ENCODE data around the gene FYB2.

Gene FYB2

GRCh38 chr1:56707379-56707778 lies 111.8 kb downstream of the FYB2 start:
- no peak for DNase-seq

DNA sequence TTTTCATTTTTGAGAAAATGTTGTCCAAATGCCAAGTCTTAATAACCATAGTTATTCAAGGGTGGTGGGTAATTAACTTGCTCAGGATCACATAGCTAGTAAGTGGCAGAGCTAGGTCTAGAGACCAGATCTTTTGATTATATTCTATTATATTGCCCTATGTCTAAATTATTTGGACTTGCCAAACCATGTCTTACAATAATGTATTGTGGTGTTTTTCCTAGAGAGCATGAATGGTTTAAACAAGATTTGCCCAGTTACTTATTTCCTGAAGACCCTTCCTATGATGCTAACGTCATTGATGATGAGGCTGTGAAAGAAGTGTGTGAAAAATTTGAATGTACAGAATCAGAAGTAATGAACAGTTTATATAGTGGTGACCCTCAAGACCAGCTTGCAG lies 115.5 kb downstream of the FYB2 start:
- no peak for DNase-seq

DNA sequence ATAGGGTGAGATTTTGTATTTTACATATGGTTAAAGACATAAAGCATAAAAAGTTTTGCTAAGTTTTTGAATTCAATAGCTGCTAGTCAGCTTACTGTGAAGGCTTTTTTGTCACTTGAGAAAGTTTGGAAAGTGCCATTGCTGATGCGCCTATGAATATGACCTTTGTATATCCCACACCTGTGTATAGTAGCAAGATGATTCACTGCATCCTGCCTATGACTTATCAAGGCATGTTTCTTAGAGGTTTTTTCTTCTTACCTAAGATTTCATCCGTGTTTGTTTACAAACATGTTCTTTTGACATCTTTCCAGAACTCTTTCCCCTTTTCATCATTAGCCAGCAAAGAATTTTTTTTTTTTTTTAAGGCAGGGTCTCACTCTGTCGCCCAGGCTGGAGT lies 122.5 kb downstream of the FYB2 start:
- DNase-seq, result no peak

- no peak for DNase-seq
Measured at GRCh38 chr1:56688522-56689026, 130.6 kb downstream of the FYB2 start.

DNA sequence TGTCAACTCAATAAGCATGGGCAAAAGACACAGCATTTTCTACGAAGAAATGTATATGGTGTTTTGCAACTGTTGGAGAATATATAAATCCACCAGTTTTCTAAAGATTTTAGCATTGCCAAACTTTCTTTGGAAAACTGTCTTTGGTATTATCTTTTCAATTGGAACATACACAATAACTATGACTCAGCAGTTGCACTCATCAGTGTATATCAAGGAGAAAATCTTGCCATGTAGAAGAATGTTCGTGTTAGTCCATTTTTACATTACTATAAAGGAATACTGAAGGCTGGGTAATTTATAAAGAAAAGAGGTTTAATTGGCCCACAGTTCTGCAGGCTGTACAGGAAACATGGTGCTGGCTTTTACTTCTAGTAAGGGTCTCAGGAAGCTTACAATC lies 133.0 kb downstream of the FYB2 start:
- no peak for DNase-seq

DNA sequence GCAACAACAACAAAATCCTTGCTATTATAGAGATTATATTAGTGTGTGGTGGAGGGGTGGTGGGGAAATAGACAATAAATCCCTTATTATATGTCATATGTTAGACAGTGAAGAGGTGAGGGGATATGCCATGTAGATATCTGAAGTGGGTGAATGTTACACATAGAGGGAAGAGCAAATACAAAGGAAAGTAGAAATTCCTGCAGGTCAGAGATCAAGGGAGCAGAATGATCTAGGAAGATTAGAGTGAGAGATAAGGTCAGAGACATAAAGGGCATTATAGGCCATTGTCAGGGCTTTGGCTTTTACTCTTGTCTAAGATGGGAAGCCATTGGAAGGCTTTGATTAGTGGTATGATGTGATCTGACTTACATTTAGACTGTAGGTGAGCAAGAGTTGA lies 135.6 kb downstream of the FYB2 start:
- DNase-seq, result no peak

DNA sequence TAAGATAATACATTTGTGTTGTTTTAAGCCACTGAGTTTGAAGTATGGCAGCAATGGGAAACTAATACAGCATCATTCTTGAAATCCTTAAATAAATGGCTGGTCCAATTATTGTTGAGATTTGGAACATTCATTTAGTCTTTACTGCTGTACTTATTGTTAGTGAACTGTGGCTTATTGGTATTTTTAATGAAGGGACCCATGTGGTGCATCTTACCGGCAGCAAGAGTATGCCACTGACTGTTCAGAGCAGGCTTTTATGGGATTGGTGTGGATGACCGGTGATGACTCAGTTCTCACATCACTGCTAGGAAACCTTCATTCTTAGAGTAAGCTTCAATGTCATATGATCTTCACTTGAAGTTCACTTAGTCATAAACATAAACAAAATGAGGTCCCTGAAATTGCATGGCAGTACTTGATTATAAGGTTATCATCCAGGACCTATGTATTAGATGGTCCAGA lies 142.6 kb downstream of the FYB2 start:
- no peak for DNase-seq

DNA sequence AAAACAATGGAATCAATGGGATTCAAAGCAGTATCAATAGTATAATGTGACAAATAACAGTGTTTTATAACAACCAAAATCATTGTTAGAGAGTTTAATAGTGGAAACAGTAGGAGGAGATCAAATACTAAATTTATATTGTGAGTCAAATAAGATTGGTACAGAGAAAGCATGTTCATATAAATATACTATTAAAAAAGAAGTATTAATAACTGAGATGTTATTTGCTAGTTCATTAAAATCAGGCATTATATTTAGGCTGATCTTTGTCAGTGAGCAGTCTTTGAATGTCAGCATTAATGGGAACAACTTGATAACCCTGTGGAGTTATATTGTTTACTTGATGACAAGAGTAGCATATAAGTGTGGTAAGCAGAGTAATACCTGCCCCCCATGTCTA lies 143.4 kb downstream of the FYB2 start:
- no peak for DNase-seq

DNA sequence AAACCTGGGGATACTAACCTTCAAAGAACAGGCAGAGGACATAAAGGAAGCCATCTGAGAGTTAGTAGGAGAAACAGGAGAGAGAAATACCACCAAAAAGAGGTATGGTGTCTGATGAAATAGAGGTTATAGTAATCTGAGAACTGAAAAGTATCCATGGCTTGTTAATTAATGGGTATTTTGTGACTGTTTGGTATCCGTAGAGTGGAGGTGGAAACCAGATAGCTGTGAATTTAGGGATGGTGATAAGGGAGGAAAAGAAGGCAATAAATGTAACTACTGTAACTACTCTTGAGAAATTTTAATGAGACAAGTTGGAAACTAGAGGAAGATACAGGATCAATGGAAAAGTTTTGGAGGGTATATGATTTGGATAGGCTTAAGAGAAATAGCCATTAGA lies 146.6 kb downstream of the FYB2 start:
- no peak for DNase-seq

GRCh38 chr1:56671542-56671941 lies 147.7 kb downstream of the FYB2 start:
- no peak for DNase-seq

DNA sequence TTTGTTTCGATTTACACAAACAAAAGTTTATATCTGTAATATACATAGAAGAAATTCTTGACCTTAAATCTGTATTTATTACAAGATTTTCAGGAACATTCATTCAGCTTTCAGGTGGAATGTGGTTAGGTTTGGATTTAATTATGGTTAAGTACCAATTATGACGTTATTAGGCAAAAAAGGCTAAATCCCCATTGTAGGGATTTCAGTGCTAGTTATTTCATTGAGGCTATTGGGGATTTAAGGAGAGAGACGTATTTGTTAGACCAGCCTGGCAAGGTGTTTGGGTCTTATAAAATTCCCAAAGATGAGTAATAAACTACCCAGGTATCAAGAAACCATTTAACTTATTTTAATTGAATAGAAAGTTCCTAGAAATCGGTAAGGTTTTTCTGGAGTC lies 148.1 kb downstream of the FYB2 start:
- no peak for DNase-seq

- no peak for DNase-seq
Measured at GRCh38 chr1:56670350-56670749, 148.9 kb downstream of the FYB2 start.

All from activated CD4-positive, alpha-beta T cell treated with anti-CD3 and anti-CD28 coated beads for 1 hour (primary cell).